GM08714 (cell line): ENCODE data around the gene SYNPO.

Experiments used
- H3K4me3 ChIP-seq: fragments of 200-500 bp; sonication (Bioruptor generic); 2 replicates; pipeline ENCODE4 v1.5.1; 2014; ENCODE audit warnings: mild to moderate bottlenecking, low read length, inconsistent platforms
- ZNF274 ChIP-seq: IDR thresholded peaks from 2 replicates; pipeline ENCODE4 v1.6.1; 2012; ENCODE audit warnings: mild to moderate bottlenecking, low read depth, low read length

SYNPO gene

GRCh38 chr5:150672237-150672883, 31.9 kb downstream of the SYNPO start:
- H3K4me3 ChIP-seq, result peak overlapping the region; percentile 49; the same call in 1 of the 2 replicates
- no peak for TF ChIP-seq ZNF274

- no peak overlapping the region for H3K4me3 ChIP-seq
- TF ChIP-seq ZNF274, result no peak
Observed at GRCh38 chr5:150672884-150673275, 32.4 kb downstream of the SYNPO start.

GRCh38 chr5:150674341-150674821, 33.9 kb downstream of the SYNPO start:
- no peak for TF ChIP-seq ZNF274

GRCh38 chr5:150675069-150675468, 34.6 kb downstream of the SYNPO start:
- H3K4me3 ChIP-seq, result no peak overlapping the region
- no peak for TF ChIP-seq ZNF274

More at GRCh38 chr5:150674341-150674821, 33.9 kb downstream of the SYNPO start:
- H3K4me3 ChIP-seq, result no peak overlapping the region

GRCh38 chr5:150676578-150676977, 36.1 kb downstream of the SYNPO start:
- no peak overlapping the region for H3K4me3 ChIP-seq

GRCh38 chr5:150689120-150689519, 48.7 kb downstream of the SYNPO start:
- TF ChIP-seq ZNF274, result no peak
- no peak overlapping the region for H3K4me3 ChIP-seq

More at GRCh38 chr5:150676578-150676977, 36.1 kb downstream of the SYNPO start:
- no peak for TF ChIP-seq ZNF274

GRCh38 chr5:150690760-150691159, 50.3 kb downstream of the SYNPO start:
- H3K4me3 ChIP-seq, result no peak overlapping the region
- TF ChIP-seq ZNF274, result no peak

GRCh38 chr5:150692276-150692675, 51.8 kb downstream of the SYNPO start:
- H3K4me3 ChIP-seq, result no peak overlapping the region
- no peak for TF ChIP-seq ZNF274

- no peak for TF ChIP-seq ZNF274
- H3K4me3 ChIP-seq, result no peak overlapping the region
Observed at GRCh38 chr5:150694612-150695011, 54.2 kb downstream of the SYNPO start.

GRCh38 chr5:150700246-150700593, 59.8 kb downstream of the SYNPO start:
- TF ChIP-seq ZNF274, result no peak
- peak overlapping the region; percentile 84 for H3K4me3 ChIP-seq

GRCh38 chr5:150700594-150701377, 60.3 kb downstream of the SYNPO start, which contains the start of gene RBM22:
RBM22 (minus strand) TSS chr5:150701062; CDS start chr5:150700985, 77 bp downstream.
- peak within 1 kb of the TSS; percentile 84 for H3K4me3 ChIP-seq
- no peak for TF ChIP-seq ZNF274

GRCh38 chr5:150703762-150704161, 63.3 kb downstream of the SYNPO start:
- TF ChIP-seq ZNF274, result no peak
- no peak overlapping the region for H3K4me3 ChIP-seq

GRCh38 chr5:150706776-150707390, 66.4 kb downstream of the SYNPO start:
- TF ChIP-seq ZNF274, result no peak

More at GRCh38 chr5:150706776-150707390, 66.4 kb downstream of the SYNPO start:
- H3K4me3 ChIP-seq, result no peak overlapping the region
